GM18909 (cell line): ENCODE measurements around the gene MYPOP.

Experiments
- ATAC-seq: cut with Tn5 transposase; IDR thresholded peaks from one replicate; pipeline ENCODE4 v1.9.1; 2021; ENCODE audit warnings: mild to moderate bottlenecking; ENCODE audit not compliant: unreplicated experiment, poor library complexity

MYPOP gene

GRCh38 chr19:45901912-45902650 lies at the start of gene MYPOP:
Gene MYPOP (minus strand): TSS chr19:45902613. CDS start chr19:45901773, 840 bp downstream.
- ATAC-seq: no peak

DNA sequence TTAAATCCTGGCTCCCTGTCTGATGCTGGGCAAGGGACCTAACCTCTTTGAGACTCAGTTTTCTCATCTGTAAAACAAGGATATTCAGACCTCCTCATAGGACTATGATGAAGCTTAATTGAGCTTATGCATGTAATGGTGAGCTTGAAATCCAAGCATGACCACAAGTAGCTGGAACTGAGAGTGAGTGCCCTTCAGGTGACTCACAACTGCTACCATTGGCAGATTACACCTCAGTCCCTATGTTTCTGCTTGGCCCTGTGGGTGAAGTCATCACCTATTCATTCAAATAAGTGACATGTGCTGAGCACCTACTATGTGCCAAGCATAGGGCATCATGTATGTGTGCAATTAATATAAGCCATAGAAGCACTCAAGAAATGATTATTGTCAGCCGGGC lies 45.5 kb upstream of the MYPOP start:
- no peak for ATAC-seq

DNA sequence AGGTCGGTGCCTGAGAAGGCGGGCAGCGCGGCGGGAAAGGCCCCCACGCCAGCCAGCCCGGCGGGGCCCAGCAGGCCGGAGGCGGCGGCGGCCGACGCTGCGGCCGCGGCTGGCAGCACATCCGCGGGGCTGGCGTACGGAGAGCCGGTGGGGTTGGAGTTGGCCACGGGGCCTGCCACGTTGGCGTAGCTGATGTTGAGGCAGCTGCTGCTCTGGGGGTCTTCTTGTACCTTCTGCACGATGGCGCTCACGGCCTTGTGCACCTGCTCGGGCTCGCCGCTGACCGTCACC lies 38.0 kb upstream of the MYPOP start:
- no peak for ATAC-seq

DNA sequence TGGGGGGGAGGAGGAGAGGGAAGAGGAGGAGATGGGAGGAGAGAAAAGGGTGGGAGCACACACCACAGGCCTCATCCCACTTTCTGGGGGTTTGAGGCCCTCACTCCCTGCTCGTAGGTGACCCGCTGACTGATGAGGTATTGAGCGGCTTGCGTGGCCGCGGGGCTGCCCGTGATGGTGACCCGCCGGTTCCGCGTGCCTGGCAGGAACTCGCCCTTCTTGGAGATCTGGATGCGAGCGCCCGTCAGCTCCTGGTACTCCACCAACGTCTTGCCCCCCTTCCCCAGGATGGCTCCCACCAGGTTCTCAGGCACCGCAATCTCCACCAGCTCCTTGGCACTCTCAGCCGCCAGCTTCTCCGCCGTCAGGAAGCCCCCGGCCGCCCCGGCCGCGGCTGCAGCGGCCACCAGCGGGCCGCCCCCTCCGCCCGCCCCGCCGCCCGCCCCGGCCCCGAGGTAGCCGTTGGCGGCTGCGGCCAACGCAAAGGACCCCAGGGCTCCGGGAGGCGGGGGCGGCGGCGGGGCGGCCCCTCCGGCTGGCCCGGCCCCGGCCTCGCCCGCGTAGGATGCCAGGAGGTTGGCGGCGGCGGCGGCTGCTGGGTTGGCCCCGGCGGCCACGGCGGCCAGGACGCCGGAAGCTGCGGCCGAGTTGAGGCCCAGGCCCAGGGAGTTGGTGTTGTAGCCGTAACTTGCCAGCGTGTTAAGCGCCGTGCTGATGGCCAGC lies 37.5 kb upstream of the MYPOP start:
- no peak for ATAC-seq

DNA sequence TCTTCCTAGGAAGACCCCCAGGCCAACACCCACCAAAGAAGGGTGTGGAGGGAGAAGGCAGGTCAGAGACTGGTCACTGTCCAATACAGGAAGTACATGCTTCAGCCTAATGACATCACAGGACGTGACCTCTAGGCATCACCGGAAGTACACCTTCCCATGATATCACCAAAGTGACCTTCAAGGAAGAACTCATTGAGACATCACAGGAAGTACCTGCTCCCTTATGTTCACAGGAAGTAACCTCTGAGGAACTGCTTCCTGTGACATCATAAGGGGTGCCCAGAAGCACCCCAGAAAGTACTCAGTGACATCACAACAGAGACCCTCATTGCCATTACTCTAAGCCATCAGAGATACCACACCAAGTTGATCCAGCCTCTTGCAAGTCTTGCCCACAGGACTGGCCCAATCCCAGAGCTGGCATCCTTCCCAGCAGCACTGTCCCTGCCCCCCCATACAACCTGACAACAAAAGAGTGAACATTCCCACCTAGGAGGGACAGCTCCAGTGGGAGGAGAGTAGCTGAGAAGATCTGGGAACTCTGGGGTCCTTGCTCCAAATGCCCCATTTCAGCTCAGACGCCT lies 36.4 kb upstream of the MYPOP start:
- no peak for ATAC-seq

DNA sequence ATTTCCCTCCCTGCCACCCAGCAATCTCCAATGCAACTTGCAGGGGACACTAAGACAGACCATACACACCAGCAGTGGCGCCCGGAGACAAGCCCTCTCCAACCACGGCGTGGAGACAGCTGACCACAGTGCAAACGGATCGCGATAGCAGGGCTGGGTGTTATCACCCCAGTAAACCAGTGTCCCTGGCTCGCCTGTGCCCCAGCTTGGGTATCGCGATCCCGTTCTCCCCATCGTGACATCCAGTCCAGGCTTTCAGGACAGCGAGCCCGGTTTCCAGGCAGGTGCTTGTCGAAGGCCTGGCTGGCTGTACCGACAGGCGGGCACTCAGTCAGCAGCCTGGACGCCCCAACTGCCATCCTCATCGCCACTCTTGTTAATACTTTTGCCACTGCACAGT lies 32.9 kb upstream of the MYPOP start:
- no peak for ATAC-seq

DNA sequence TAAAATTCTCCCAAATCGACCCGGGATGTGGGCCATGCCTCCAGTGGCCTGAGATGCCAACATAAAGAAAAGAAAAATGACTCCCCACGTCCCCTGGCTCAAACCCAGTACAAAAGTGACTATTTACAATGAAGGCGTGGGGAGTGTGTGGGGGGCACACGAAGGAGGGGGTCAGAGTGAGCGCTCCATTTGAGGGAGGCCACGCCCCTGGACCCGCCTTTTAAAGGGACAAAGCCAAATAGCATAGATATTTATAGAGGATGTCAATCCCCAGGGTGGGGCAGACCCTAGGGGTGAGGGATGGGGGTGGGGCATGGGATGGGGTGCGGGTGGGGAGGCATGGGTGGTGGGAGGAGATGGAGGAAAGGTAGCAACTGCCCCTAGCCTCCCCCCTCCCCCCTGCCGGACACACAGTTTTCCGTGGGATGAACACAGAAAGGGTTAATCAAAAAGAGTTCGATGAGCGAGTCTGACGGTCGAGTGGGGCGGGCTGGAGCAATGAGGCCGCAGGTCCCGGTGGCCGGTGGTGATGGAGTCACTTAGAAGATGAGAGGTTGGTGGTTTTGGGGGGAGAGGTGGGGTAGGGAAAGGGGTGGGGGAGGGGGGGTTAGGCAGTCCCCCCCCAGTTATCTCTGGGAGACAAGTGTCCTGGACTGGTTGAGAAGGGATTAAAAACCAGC lies 32.3 kb upstream of the MYPOP start:
- no peak for ATAC-seq

GRCh38 chr19:45933759-45934158 lies 31.3 kb upstream of the MYPOP start:
- no peak for ATAC-seq

DNA sequence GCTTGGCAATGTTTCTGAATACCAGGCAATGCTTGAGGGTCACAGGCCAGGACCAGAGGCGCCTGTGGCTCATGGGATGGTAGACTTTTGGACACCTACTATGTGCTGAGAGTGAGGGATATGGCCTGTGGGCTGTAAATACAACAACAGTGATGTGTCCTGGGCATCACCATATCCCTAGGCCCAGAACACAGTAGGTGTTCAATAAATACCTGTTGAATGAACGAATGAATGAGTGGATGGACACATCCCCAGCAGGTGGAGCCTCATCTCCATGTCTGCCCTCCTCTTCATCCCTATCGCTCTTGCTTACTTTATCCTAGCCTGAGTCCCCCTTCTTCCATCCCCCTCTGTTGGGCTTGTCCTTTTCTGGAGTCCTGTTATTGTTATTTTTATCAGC lies 28.6 kb upstream of the MYPOP start:
- ATAC-seq: no peak

DNA sequence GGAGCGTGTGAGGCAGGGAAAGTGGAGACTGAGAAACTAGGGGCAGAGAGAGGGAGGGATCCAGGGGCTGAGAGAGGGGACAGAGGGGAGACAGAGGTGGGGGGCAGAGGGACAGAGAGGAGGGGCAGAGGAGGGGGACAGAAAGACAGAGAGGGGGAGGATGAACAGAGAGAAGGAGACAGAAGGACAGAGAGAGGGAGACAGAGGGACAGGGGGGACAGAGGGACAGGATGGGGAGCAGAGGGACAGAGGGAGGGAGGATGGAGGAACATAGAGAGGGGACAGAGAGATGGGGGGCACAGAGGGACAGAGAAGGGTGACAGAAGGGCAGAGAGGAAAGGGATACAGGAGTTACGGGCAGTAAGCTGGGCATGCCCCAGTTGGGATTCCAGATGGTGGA lies 26.8 kb upstream of the MYPOP start:
- no peak for ATAC-seq

- ATAC-seq: peak; percentile 61
Observed at GRCh38 chr19:45927565-45928261, 25.3 kb upstream of the MYPOP start.

DNA sequence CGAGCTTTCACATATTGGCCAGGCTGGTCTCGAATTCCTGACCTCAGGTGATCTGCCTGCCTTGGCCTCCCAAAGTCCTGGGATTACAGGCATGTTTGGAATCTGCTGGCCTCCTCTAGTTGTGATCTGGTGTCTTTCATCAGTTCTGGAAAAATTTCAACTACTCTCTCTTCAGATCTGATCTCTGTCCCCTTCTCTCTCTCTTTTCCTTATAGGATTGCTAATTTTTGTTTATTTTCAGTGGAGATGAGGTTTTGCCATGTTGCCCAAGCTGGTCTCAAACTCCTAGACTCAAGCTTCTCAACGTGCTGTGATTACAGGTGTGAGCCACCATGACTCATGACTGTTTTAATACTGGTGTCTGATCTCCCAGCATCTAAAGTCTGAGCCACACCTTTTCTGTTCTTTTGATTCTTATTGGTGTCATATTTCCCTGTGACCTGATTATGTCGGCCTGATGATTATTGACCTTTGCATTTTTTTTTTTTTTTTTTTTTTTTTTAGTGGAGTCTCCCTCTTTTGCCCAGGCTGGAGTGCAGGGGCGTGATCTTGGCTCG lies 22.6 kb upstream of the MYPOP start:
- no peak for ATAC-seq

- ATAC-seq: no peak
Observed at GRCh38 chr19:45922281-45922680, 19.9 kb upstream of the MYPOP start.

DNA sequence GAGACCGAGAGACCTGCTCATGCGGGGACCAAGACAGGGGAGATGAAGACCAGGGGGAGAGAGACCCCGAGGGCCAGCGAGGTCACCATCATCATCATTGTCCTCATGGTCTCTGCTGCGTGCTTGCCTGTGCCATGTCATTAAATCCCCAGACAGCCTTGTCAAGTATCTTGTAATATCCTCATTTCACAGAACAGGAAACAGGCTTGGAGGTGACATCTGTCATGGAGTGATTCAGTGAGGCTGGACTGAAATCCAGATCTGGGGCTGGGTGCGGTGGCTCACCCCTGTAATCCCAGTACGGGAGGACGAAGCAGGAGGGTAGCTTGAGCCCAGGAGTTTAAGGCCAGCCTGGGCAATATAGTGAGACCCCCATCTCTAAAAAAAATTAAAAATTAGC lies 18.0 kb upstream of the MYPOP start:
- ATAC-seq: no peak

GRCh38 chr19:45919678-45920077 lies 17.3 kb upstream of the MYPOP start:
- no peak for ATAC-seq

- ATAC-seq: no peak
Observed at GRCh38 chr19:45918721-45919120, 16.3 kb upstream of the MYPOP start.

- ATAC-seq: no peak
Observed at GRCh38 chr19:45917421-45918091, 15.1 kb upstream of the MYPOP start.

GRCh38 chr19:45913874-45914830 lies 11.7 kb upstream of the MYPOP start, which contains the start of gene NANOS2:
Gene NANOS2 (minus strand): TSS chr19:45914778. CDS start chr19:45914693, 85 bp downstream.
- ATAC-seq: no peak

- no peak for ATAC-seq
Observed at GRCh38 chr19:45911291-45911690, 8.9 kb upstream of the MYPOP start.
